ENCODE measurements around the gene HK3. TPM values are rescaled to one million over a fixed set of nuclear protein-coding genes. Genes with fewer than 3 reads are reported as not detected.

The HK3 gene
- total RNA-seq, 1 donor from 2014 or later = not detected

GRCh38 chr5:176848651-176849050 lies 50.5 kb downstream of the HK3 start:
- no peak for DNase-seq (ENCODE audit: low spot score)
- H3K27me3 Mint-ChIP-seq (ENCODE audit: low read depth) = peaks cover 25% of the 10 kb centered on the region
- H3K4me1 Mint-ChIP-seq (ENCODE audit: low read depth) = peaks cover 4% of the 10 kb centered on the region
- H3K27ac Mint-ChIP-seq (ENCODE audit: unreplicated experiment) = no peak overlapping the region
- no peak overlapping the region for H3K4me3 Mint-ChIP-seq (ENCODE audit: unreplicated experiment)
- no peak for TF ChIP-seq CTCF (IDR thresholded peaks at IDR 0.05)
- H3K36me3 Mint-ChIP-seq (ENCODE audit: low read depth) = no peaks in the 10 kb centered on the region
- no peaks in the 10 kb centered on the region for H3K9me3 Mint-ChIP-seq (ENCODE audit: low read depth)

GRCh38 chr5:176847726-176848290 lies 51.3 kb downstream of the HK3 start:
- H3K27me3 Mint-ChIP-seq (ENCODE audit: low read depth) = peaks cover 26% of the 10 kb centered on the region
- no peaks in the 10 kb centered on the region for H3K9me3 Mint-ChIP-seq (ENCODE audit: low read depth)
- no peak for DNase-seq (ENCODE audit: low spot score)
- H3K4me3 Mint-ChIP-seq (ENCODE audit: unreplicated experiment) = no peak overlapping the region
- no peaks in the 10 kb centered on the region for H3K36me3 Mint-ChIP-seq (ENCODE audit: low read depth)
- H3K27ac Mint-ChIP-seq (ENCODE audit: unreplicated experiment) = no peak overlapping the region
- peaks cover 4% of the 10 kb centered on the region for H3K4me1 Mint-ChIP-seq (ENCODE audit: low read depth)
- TF ChIP-seq CTCF (IDR thresholded peaks at IDR 0.05) = no peak

DNA sequence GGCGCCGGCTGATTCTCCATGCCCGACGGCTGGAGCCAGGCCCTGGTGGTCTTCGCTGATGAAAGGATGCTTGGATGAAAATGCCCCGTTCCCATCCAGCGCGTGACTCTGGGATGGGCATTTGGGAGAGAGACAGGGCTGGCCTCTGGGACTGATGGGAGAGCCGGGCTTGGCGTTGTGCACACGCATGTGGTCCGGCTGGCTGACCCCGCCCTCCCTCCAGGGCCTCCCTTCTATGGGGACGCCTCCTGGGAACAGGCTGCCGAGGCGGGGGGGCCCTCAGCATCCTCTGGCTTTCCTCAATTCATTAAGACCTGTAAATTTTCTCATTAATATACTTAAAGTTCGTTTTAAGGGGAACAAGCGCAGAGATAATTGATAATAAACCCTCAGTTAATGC lies 52.0 kb downstream of the HK3 start:
- Mint-ChIP-seq H3K36me3 (ENCODE audit: low read depth) (no peaks in the 10 kb centered on the region), H3K27me3 (ENCODE audit: low read depth) (peaks cover 25% of the 10 kb centered on the region), H3K27ac (ENCODE audit: unreplicated experiment) (no peak overlapping the region), H3K9me3 (ENCODE audit: low read depth) (no peaks in the 10 kb centered on the region), H3K4me1 (ENCODE audit: low read depth) (peaks cover 4% of the 10 kb centered on the region), H3K4me3 (ENCODE audit: unreplicated experiment) (no peak overlapping the region)
- TF ChIP-seq CTCF (IDR thresholded peaks at IDR 0.05) = no peak
- no peak for DNase-seq (ENCODE audit: low spot score)

- Mint-ChIP-seq H3K27ac (ENCODE audit: unreplicated experiment) (no peak overlapping the region), H3K9me3 (ENCODE audit: low read depth) (no peaks in the 10 kb centered on the region), H3K36me3 (ENCODE audit: low read depth) (no peaks in the 10 kb centered on the region), H3K27me3 (ENCODE audit: low read depth) (peaks cover 27% of the 10 kb centered on the region), H3K4me3 (ENCODE audit: unreplicated experiment) (no peak overlapping the region), H3K4me1 (ENCODE audit: low read depth) (peaks cover 4% of the 10 kb centered on the region)
- TF ChIP-seq CTCF (IDR thresholded peaks at IDR 0.05) = no peak
- DNase-seq (ENCODE audit: low spot score) = no peak
Measured at GRCh38 chr5:176846335-176847140, 52.6 kb downstream of the HK3 start.

GRCh38 chr5:176845392-176845713 lies 53.8 kb downstream of the HK3 start:
- Mint-ChIP-seq H3K4me1 (ENCODE audit: low read depth) (peaks cover 4% of the 10 kb centered on the region), H3K4me3 (ENCODE audit: unreplicated experiment) (no peak overlapping the region), H3K27me3 (ENCODE audit: low read depth) (peaks cover 33% of the 10 kb centered on the region), H3K9me3 (ENCODE audit: low read depth) (no peaks in the 10 kb centered on the region), H3K36me3 (ENCODE audit: low read depth) (no peaks in the 10 kb centered on the region), H3K27ac (ENCODE audit: unreplicated experiment) (no peak overlapping the region)
- peak; percentile 10 for TF ChIP-seq CTCF (IDR thresholded peaks at IDR 0.05)
- no peak for DNase-seq (ENCODE audit: low spot score)

All from chondrocyte (in vitro differentiated cells).